Neural cell (in vitro differentiated cells): ENCODE measurements around the gene DEFB128. TPM values are rescaled to one million over a fixed set of nuclear protein-coding genes. Genes with fewer than 3 reads are reported as not detected.

Source experiments
- H2AFZ ChIP-seq: fragments of 200-600, 300-800 bp; sonication (generic), shearing (Covaris generic); 2 replicates; pipeline ENCODE4 v1.6.0; 2014; ENCODE audit warnings: low read depth, mild to moderate bottlenecking, antibody characterized with exemption, low read length, moderate library complexity
- H3F3A ChIP-seq: fragments of 200-600 bp; shearing (Covaris generic); 2 replicates; pipeline ENCODE4 v1.6.1; 2016; ENCODE audit warnings: mild to moderate bottlenecking, moderate library complexity, mixed read lengths, antibody characterized with exemption, low read length; ENCODE audit not compliant: insufficient read depth, poor library complexity, severe bottlenecking
- H3K27ac ChIP-seq: fragments of 200-600, 300-800 bp; sonication (generic), shearing (Covaris generic); 2 replicates; pipeline ENCODE4 v1.5.1; 2014; ENCODE audit warnings: mild to moderate bottlenecking, low read length, moderate library complexity
- H3K27me3 ChIP-seq: fragments of 300-800, 200-600 bp; sonication (generic), shearing (Covaris generic); 2 replicates; pipeline ENCODE4 v1.6.0; 2014; ENCODE audit warnings: mild to moderate bottlenecking, low read depth, low read length, moderate library complexity; ENCODE audit not compliant: insufficient read depth
- H3K36me3 ChIP-seq: fragments of 300-800, 200-600 bp; sonication (generic), shearing (Covaris generic); 2 replicates; pipeline ENCODE4 v1.5.1; 2014; ENCODE audit warnings: mild to moderate bottlenecking, antibody characterized with exemption, low read length, moderate library complexity; ENCODE audit not compliant: insufficient read depth
- H3K4me2 ChIP-seq: fragments of 300-800, 200-600 bp; sonication (generic), shearing (Covaris generic); 2 replicates; pipeline ENCODE4 v1.6.0; 2014; ENCODE audit warnings: mild to moderate bottlenecking, low read length
- H3K4me3 ChIP-seq: fragments of 300-800, 200-600 bp; sonication (generic), shearing (Covaris generic); 2 replicates; pipeline ENCODE4 v1.5.1; 2014; ENCODE audit warnings: mild to moderate bottlenecking, low read length, moderate library complexity
- H3K79me2 ChIP-seq: fragments of 200-600 bp; shearing (Covaris generic); replicated peaks from 2 replicates; pipeline ENCODE4 v1.6.0; 2014; ENCODE audit warnings: mild to moderate bottlenecking, low read length, moderate library complexity; ENCODE audit not compliant: insufficient read depth
- H3K9ac ChIP-seq: fragments of 300-800, 200-600 bp; sonication (generic), shearing (Covaris generic); 2 replicates; pipeline ENCODE4 v1.6.1; 2016; ENCODE audit warnings: mild to moderate bottlenecking, low read length, mixed read lengths
- H3K9me2 ChIP-seq: fragments of 200-600 bp; shearing (Covaris generic); 2 replicates; pipeline ENCODE4 v1.6.1; 2016; ENCODE audit warnings: mild to moderate bottlenecking, low read length, mixed read lengths; ENCODE audit not compliant: insufficient read depth
- H3K9me3 ChIP-seq: fragments of 200-600, 300-800 bp; sonication (generic), shearing (Covaris generic); 2 replicates; pipeline ENCODE4 v1.6.1; 2016; ENCODE audit warnings: mild to moderate bottlenecking, mixed run types, low read length, moderate library complexity, mixed read lengths
- H4K20me1 ChIP-seq: fragments of 200-600 bp; shearing (Covaris generic); 2 replicates; pipeline ENCODE4 v1.6.1; 2016; ENCODE audit warnings: mild to moderate bottlenecking, mixed run types; ENCODE audit not compliant: insufficient read depth
- EP300 ChIP-seq: fragments of 450-650 bp; conservative IDR thresholded peaks from 2 replicates; pipeline ENCODE4 v1.6.1; 2014; ENCODE audit warnings: antibody characterized with exemption, mild to moderate bottlenecking, moderate library complexity; ENCODE audit not compliant: poor library complexity, severe bottlenecking
- EZH2 ChIP-seq: fragments of 200-600, 300-800 bp; shearing (Covaris generic), sonication (generic); IDR thresholded peaks from 2 replicates; pipeline ENCODE4 v1.6.1; 2014; ENCODE audit warnings: antibody characterized with exemption, low read length, borderline replicate concordance, mild to moderate bottlenecking; ENCODE audit not compliant: insufficient read depth, poor library complexity, severe bottlenecking
- MXI1 ChIP-seq: fragments of 450-650 bp; conservative IDR thresholded peaks from 2 replicates; pipeline ENCODE4 v1.6.1; 2014; ENCODE audit warnings: antibody characterized with exemption, mild to moderate bottlenecking; ENCODE audit not compliant: poor library complexity, severe bottlenecking
- POLR2AphosphoS5 ChIP-seq: IDR thresholded peaks from 2 replicates; pipeline ENCODE4 v1.6.1; 2012
- RAD21 ChIP-seq: fragments of 450-650 bp; conservative IDR thresholded peaks from 2 replicates; pipeline ENCODE4 v1.6.1; 2014; ENCODE audit warnings: antibody characterized with exemption, mild to moderate bottlenecking, moderate library complexity
- SMC3 ChIP-seq: fragments of 450-650 bp; conservative IDR thresholded peaks from 2 replicates; pipeline ENCODE4 v1.6.1; 2014; ENCODE audit warnings: antibody characterized with exemption, mild to moderate bottlenecking, moderate library complexity; ENCODE audit not compliant: poor library complexity
- TAF1 ChIP-seq: IDR thresholded peaks from 2 replicates; pipeline ENCODE4 v1.6.1; 2012; ENCODE audit warnings: low read depth
- polyA minus RNA-seq: library from RNA; depleted of rRNA, polyadenylated mRNA; stranded (reverse); fragments of >200 nt; gene quantifications from 2 replicates; pipeline ENCODE4 v1.2.3, GENCODE V29; 2014
- polyA plus RNA-seq: library from polyadenylated mRNA; depleted of rRNA; stranded (reverse); fragments of >200 nt; gene quantifications from 2 replicates; pipeline ENCODE4 v1.2.3, GENCODE V29; 2014
- TF ChIP-seq, protein P1 (sequence below): fragments of 450-650 bp; IDR thresholded peaks from 2 replicates; pipeline ENCODE4 v1.5.1; 2014; ENCODE audit warnings: antibody characterized with exemption, mild to moderate bottlenecking, moderate library complexity; ENCODE audit not compliant: poor library complexity, severe bottlenecking
- TF ChIP-seq, protein P2 (sequence below): IDR thresholded peaks from 2 replicates; pipeline ENCODE4 v1.6.1; 2012; ENCODE audit warnings: borderline replicate concordance

The DEFB128 gene
- polyA plus RNA-seq (not detected in 2 replicates), polyA minus RNA-seq (not detected in 2 replicates)

GRCh38 chr20:189611-190010 lies at the start of gene DEFB128:
Gene DEFB128 (minus strand): TSS chr20:189711. CDS start chr20:189623, 88 bp downstream.
- Histone ChIP-seq H3F3A (no peaks in the 10 kb centered on the region), H3K9me2 (no peaks in the 10 kb centered on the region), H4K20me1 (no peaks in the 10 kb centered on the region), H3K9ac (no peak within 1 kb of the TSS), H3K27me3 (no peaks in the 10 kb centered on the region), H2AFZ (no peak within 1 kb of the TSS), H3K4me2 (no peak within 1 kb of the TSS), H3K4me3 (no peak within 1 kb of the TSS), H3K36me3 (no peaks in the 10 kb centered on the region), H3K9me3 (no peaks in the 10 kb centered on the region), H3K79me2 (no peaks in the 10 kb centered on the region), H3K27ac (no peak within 1 kb of the TSS)
- TF ChIP-seq MXI1 (no peak), TAF1 (no peak), POLR2AphosphoS5 (no peak), EZH2 (no peak), RAD21 (no peak), EP300 (no peak), SMC3 (no peak)
- TF ChIP-seq, protein P1, sequence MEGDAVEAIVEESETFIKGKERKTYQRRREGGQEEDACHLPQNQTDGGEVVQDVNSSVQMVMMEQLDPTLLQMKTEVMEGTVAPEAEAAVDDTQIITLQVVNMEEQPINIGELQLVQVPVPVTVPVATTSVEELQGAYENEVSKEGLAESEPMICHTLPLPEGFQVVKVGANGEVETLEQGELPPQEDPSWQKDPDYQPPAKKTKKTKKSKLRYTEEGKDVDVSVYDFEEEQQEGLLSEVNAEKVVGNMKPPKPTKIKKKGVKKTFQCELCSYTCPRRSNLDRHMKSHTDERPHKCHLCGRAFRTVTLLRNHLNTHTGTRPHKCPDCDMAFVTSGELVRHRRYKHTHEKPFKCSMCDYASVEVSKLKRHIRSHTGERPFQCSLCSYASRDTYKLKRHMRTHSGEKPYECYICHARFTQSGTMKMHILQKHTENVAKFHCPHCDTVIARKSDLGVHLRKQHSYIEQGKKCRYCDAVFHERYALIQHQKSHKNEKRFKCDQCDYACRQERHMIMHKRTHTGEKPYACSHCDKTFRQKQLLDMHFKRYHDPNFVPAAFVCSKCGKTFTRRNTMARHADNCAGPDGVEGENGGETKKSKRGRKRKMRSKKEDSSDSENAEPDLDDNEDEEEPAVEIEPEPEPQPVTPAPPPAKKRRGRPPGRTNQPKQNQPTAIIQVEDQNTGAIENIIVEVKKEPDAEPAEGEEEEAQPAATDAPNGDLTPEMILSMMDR, result no peak
- TF ChIP-seq, protein P2, sequence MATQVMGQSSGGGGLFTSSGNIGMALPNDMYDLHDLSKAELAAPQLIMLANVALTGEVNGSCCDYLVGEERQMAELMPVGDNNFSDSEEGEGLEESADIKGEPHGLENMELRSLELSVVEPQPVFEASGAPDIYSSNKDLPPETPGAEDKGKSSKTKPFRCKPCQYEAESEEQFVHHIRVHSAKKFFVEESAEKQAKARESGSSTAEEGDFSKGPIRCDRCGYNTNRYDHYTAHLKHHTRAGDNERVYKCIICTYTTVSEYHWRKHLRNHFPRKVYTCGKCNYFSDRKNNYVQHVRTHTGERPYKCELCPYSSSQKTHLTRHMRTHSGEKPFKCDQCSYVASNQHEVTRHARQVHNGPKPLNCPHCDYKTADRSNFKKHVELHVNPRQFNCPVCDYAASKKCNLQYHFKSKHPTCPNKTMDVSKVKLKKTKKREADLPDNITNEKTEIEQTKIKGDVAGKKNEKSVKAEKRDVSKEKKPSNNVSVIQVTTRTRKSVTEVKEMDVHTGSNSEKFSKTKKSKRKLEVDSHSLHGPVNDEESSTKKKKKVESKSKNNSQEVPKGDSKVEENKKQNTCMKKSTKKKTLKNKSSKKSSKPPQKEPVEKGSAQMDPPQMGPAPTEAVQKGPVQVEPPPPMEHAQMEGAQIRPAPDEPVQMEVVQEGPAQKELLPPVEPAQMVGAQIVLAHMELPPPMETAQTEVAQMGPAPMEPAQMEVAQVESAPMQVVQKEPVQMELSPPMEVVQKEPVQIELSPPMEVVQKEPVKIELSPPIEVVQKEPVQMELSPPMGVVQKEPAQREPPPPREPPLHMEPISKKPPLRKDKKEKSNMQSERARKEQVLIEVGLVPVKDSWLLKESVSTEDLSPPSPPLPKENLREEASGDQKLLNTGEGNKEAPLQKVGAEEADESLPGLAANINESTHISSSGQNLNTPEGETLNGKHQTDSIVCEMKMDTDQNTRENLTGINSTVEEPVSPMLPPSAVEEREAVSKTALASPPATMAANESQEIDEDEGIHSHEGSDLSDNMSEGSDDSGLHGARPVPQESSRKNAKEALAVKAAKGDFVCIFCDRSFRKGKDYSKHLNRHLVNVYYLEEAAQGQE, result no peak

- Histone ChIP-seq H3K9me2 (no peaks in the 10 kb centered on the region), H3K36me3 (no peaks in the 10 kb centered on the region), H3K9me3 (no peaks in the 10 kb centered on the region), H4K20me1 (no peaks in the 10 kb centered on the region), H3K9ac (no peak overlapping the region), H3F3A (no peaks in the 10 kb centered on the region), H3K4me3 (no peak overlapping the region), H3K27ac (no peak overlapping the region), H3K4me2 (no peak overlapping the region), H2AFZ (no peak overlapping the region), H3K27me3 (peaks cover 4% of the 10 kb centered on the region), H3K79me2 (no peaks in the 10 kb centered on the region)
- TF ChIP-seq, protein P1, result no peak
- TF ChIP-seq EP300 (no peak), MXI1 (no peak), EZH2 (no peak), POLR2AphosphoS5 (no peak), TAF1 (no peak), RAD21 (no peak), SMC3 (no peak)
- TF ChIP-seq, protein P2, result no peak
Observed at GRCh38 chr20:237929-238328, 48.4 kb upstream of the DEFB128 start.
